PC-3 (cell line): ENCODE data around the gene CAMKK2. TPM values are rescaled to one million over a fixed set of nuclear protein-coding genes. Genes with fewer than 3 reads are reported as not detected.
"Not testable (repeated sequence)": the region's sequence is repeated elsewhere in the genome, so short reads cannot be mapped to it uniquely, and the experiment has no call there.

Experiments
- ATAC-seq: fragments of 200-7000 bp; cut with Tn5 transposase; 2 replicates; pipeline ENCODE4 v1.9.1; 2020; ENCODE audit warnings: mild to moderate bottlenecking, moderate library complexity
- BruUV-seq: library from RNA; stranded (reverse); fragments of 400-500 nt; replicated peaks from 2 replicates; lab custom pipeline; 2021; lab: Mats Ljungman, UMichigan
- CTCF ChIA-PET: fragments of 300-600 bp; sonication (Branson Sonifier 250); formaldehyde crosslinking; loops from one replicate; lab custom pipeline; 2022; ENCODE audit warnings: antibody characterized with exemption; lab: Charles Lee
- POLR2A ChIA-PET: fragments of 300-600 bp; sonication (Branson Sonifier 250); formaldehyde crosslinking; loops from one replicate; lab custom pipeline; 2022; ENCODE audit warnings: antibody characterized with exemption; ENCODE audit not compliant: unreplicated experiment; lab: Charles Lee
- DNase-seq: peaks from one replicate; pipeline ENCODE4 v3.0.0-alpha.2; 2015
- H2AFZ ChIP-seq: fragments of 300-600 bp; sonication (generic); 2 replicates; pipeline ENCODE4 v1.6.0; 2016; ENCODE audit warnings: antibody characterized with exemption, low read length
- H3F3A ChIP-seq: fragments of 300-600 bp; sonication (generic); one replicate; pipeline ENCODE4 v1.6.0; 2017; ENCODE audit warnings: antibody characterized with exemption, low read length, control low read depth, mild to moderate bottlenecking; ENCODE audit not compliant: unreplicated experiment
- H3K27ac ChIP-seq: fragments of 300-600 bp; sonication (generic); 2 replicates; pipeline ENCODE4 v1.5.1; 2016; ENCODE audit warnings: mild to moderate bottlenecking, low read length
- H3K27me3 ChIP-seq: fragments of 300-600 bp; sonication (generic); 2 replicates; pipeline ENCODE4 v1.6.1; 2016; ENCODE audit warnings: low read length, mixed read lengths
- H3K36me3 ChIP-seq: fragments of 300-600 bp; sonication (generic); 2 replicates; pipeline ENCODE4 v1.6.1; 2016; ENCODE audit warnings: low read depth, mixed run types, low read length, mixed read lengths
- H3K4me1 ChIP-seq: fragments of 300-600 bp; sonication (generic); 2 replicates; pipeline ENCODE4 v1.5.1; 2016; ENCODE audit warnings: low read length; ENCODE audit not compliant: insufficient read depth
- H3K4me2 ChIP-seq: fragments of 300-600 bp; sonication (generic); 2 replicates; pipeline ENCODE4 v1.6.0; 2016; ENCODE audit warnings: low read length
- H3K4me3 ChIP-seq: fragments of 300-600 bp; sonication (generic); 2 replicates; pipeline ENCODE4 v1.5.1; 2016; ENCODE audit warnings: mild to moderate bottlenecking, low read length, mixed read lengths
- H3K79me2 ChIP-seq: fragments of 300-600 bp; sonication (generic); 2 replicates; pipeline ENCODE4 v1.6.1; 2017; ENCODE audit warnings: low read length, mixed read lengths
- H3K9ac ChIP-seq: fragments of 300-600 bp; sonication (generic); 2 replicates; pipeline ENCODE4 v1.6.0; 2016; ENCODE audit warnings: mild to moderate bottlenecking, low read length
- H3K9me2 ChIP-seq: fragments of 300-600 bp; sonication (generic); replicated peaks from 2 replicates; pipeline ENCODE4 v1.6.1; 2016; ENCODE audit warnings: mixed run types, low read length, mixed read lengths
- H3K9me3 ChIP-seq: fragments of 300-600 bp; sonication (generic); 2 replicates; pipeline ENCODE4 v1.6.1; 2016; ENCODE audit warnings: low read length, mixed read lengths
- H4K20me1 ChIP-seq: fragments of 300-600 bp; sonication (generic); 2 replicates; pipeline ENCODE4 v1.6.1; 2016; ENCODE audit warnings: low read length, mixed read lengths
- EZH2 ChIP-seq: fragments of 300-600 bp; sonication (generic); IDR thresholded peaks from one replicate; pipeline ENCODE4 v1.6.1; 2017; ENCODE audit warnings: antibody characterized with exemption, mild to moderate bottlenecking, low read length; ENCODE audit not compliant: unreplicated experiment
- EZH2phosphoT487 ChIP-seq: fragments of 300-600 bp; sonication (generic); IDR thresholded peaks from 2 replicates; pipeline ENCODE4 v1.6.1; 2018; ENCODE audit warnings: mild to moderate bottlenecking, antibody characterized with exemption, low read length, borderline replicate concordance
- intact Hi-C: fragments of 100-400 bp; cut with micrococcal nuclease; formaldehyde crosslinking; loops from 2 replicates; pipeline ENCODE4 v1.9.0; 2023
- total RNA-seq: library from RNA; depleted of rRNA; stranded (reverse); fragments of >200 nt; gene quantifications from 2 replicates; pipeline ENCODE4 v1.2.3, GENCODE V29; 2014
- TF ChIP-seq, protein P1 (sequence below): fragments of 300-600 bp; sonication (generic); conservative IDR thresholded peaks from 2 replicates; pipeline ENCODE4 v1.5.1; 2017; ENCODE audit warnings: antibody characterized with exemption, low read depth, mild to moderate bottlenecking, low read length

CAMKK2 gene
- total RNA-seq, 1 experiment from 2014 or later, result 26.5 TPM

DNA sequence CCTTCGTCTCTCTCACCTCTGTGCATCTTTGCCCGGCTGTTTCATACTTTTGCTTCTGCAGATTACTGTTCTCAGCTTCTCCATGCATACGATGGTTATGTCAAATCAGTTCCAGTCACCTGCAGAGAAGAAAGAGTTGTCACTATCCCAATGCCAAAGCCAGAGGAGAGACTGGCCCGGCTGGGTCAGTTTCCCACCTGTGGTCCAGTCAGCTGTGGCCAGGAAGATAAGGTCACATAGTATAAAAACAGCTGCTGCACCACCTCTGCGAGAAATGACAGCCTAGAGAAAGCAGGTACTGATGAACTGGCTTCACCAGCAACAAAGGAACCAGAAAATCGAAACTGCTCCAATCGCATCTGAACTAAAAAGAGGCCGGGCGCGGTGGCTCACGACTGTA is 93.0 kb downstream of the CAMKK2 start:
- no peaks in the 10 kb centered on the region for H3K36me3 ChIP-seq
- intact Hi-C loops, result no loop called here
- no peaks in the 10 kb centered on the region for H3F3A ChIP-seq
- no peaks in the 10 kb centered on the region for H3K79me2 ChIP-seq
- H2AFZ ChIP-seq, result no peak overlapping the region
- no peaks in the 10 kb centered on the region for H3K9me2 ChIP-seq
- no peak for DNase-seq
- no peak overlapping the region for H3K9ac ChIP-seq
- no peak overlapping the region for H3K27ac ChIP-seq
- no peaks in the 10 kb centered on the region for H3K27me3 ChIP-seq
- no TSS peak for BruUV-seq
- no peaks in the 10 kb centered on the region for H3K9me3 ChIP-seq
- H3K4me3 ChIP-seq, result no peak overlapping the region
- H3K4me1 ChIP-seq, result no peaks in the 10 kb centered on the region
- no peaks in the 10 kb centered on the region for H4K20me1 ChIP-seq
- ChIA-PET CTCF (interaction anchor here (0.6 kb wide), 1 partner anchor 850 kb away, joined by 5 read pairs; no protein-coding TSS in a partner anchor), POLR2A (no interaction called here)
- H3K4me2 ChIP-seq, result no peak overlapping the region
- no peak for TF ChIP-seq EZH2
- no peak for TF ChIP-seq EZH2phosphoT487
- TF ChIP-seq, protein P1, sequence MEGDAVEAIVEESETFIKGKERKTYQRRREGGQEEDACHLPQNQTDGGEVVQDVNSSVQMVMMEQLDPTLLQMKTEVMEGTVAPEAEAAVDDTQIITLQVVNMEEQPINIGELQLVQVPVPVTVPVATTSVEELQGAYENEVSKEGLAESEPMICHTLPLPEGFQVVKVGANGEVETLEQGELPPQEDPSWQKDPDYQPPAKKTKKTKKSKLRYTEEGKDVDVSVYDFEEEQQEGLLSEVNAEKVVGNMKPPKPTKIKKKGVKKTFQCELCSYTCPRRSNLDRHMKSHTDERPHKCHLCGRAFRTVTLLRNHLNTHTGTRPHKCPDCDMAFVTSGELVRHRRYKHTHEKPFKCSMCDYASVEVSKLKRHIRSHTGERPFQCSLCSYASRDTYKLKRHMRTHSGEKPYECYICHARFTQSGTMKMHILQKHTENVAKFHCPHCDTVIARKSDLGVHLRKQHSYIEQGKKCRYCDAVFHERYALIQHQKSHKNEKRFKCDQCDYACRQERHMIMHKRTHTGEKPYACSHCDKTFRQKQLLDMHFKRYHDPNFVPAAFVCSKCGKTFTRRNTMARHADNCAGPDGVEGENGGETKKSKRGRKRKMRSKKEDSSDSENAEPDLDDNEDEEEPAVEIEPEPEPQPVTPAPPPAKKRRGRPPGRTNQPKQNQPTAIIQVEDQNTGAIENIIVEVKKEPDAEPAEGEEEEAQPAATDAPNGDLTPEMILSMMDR, result no peak
- ATAC-seq, result no peak; the same call in 1 of the 2 replicates

DNA sequence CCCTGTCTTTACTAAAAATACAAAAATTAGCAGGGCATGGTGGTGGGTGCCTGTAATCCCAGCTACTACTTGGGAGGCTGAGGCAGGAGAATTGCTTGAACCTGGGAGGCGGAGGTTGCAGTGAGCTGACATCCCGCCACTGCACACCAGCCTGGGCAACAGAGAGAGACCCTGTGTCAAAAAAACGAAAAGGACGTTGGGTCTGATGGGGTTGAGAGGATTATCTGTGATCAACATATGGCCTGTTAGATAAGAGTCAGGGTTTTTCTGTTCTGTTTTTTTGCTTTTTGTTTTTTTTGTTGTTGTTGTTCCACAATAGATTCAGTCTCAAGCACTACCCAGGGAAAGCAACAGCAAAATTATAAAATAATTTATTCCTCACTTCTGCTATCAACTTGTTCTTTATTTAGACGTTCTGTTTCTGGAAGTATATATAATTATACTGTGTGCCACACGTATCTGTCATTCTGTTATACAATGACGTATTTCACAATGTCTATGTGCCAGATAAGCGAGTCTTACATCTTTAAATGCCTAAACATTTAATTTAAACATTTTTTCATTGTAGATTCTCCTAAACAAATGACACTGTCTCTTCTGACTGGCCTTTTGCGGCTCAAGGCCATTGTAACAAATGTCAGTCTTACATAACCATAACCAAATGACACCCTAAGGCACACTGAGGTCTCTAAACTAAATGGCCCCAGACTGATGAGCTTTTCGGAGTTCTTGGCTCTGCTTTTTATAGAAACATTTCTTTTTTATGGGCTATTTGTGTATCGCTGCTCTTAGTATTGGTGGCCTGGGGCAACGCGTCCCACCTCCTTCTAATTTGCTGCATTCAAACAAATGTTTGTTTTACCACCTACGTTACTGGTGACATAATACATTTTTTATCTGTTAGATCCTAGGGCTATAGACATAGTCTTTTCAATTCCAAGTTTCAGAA is 93.8 kb downstream of the CAMKK2 start:
- no TSS peak for BruUV-seq
- ChIA-PET POLR2A (no interaction called here), CTCF (no interaction called here)

DNA sequence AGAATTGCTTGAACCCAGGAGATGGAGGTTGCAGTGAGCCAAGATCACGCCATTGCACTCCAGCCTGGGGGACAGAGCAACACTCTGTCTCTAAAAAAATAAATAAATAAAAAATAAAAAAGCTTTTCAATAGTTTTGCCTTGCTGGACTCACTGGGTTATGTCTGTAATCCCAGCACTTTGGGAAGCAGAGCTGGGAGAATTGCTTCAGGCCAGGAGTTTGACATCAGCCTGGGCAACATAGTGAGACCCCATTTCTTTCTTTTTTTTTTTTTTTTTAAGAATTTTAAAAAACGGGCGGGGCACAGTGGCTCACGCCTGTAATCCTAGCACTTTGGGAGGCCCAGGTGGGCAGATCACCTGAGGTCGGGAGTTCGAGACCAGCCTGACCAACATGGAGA is 95.4 kb downstream of the CAMKK2 start:
- H3K4me2 ChIP-seq, ATAC-seq, H3K9me2 ChIP-seq, H3K4me1 ChIP-seq, intact Hi-C loops, H2AFZ ChIP-seq, H3K79me2 ChIP-seq, H3K27ac ChIP-seq, CTCF ChIA-PET, H3F3A ChIP-seq, DNase-seq, H4K20me1 ChIP-seq, H3K9me3 ChIP-seq, H3K36me3 ChIP-seq, BruUV-seq, H3K9ac ChIP-seq, POLR2A ChIA-PET, H3K4me3 ChIP-seq, H3K27me3 ChIP-seq: not testable (repeated sequence)

More for the DNA sequence above, 93.8 kb downstream of the CAMKK2 start:
- H3K36me3 ChIP-seq, result no peaks in the 10 kb centered on the region
- H3K9me2 ChIP-seq, result no peaks in the 10 kb centered on the region
- ATAC-seq (peak; percentile 70), DNase-seq (no peak)
- H3K9ac ChIP-seq, result no peak overlapping the region
- no peaks in the 10 kb centered on the region for H3K79me2 ChIP-seq
- H3K9me3 ChIP-seq, result no peaks in the 10 kb centered on the region
- no peak overlapping the region for H3K4me2 ChIP-seq
- 0 out of 2 replicates have a peak overlapping the region, but pooled peaks have one; percentile 7 for H2AFZ ChIP-seq
- no peak overlapping the region for H3K27ac ChIP-seq
- H3K4me3 ChIP-seq, result no peak overlapping the region
- H3K4me1 ChIP-seq, result no peaks in the 10 kb centered on the region
- no peaks in the 10 kb centered on the region for H3K27me3 ChIP-seq
- no peaks in the 10 kb centered on the region for H4K20me1 ChIP-seq
- intact Hi-C loops, result no loop called here
- no peak for TF ChIP-seq EZH2phosphoT487
- TF ChIP-seq EZH2, result no peak
- TF ChIP-seq, protein P1, result no peak
- no peaks in the 10 kb centered on the region for H3F3A ChIP-seq
